HEK293 (cell line): ENCODE results near the gene CLPX.

Experiments used
- CTCF ChIA-PET: fragments of 350-600 bp; formaldehyde crosslinking; extraction: SDS; loops from one replicate; lab custom pipeline; 2021; ENCODE audit warnings: antibody characterized with exemption; lab: Yijun Ruan, JAX
- POLR2A ChIA-PET: fragments of 300-600 bp; formaldehyde crosslinking; extraction: SDS; loops from one replicate; lab custom pipeline; 2020; ENCODE audit warnings: antibody characterized with exemption, inconsistent platforms; lab: Yijun Ruan, JAX
- H3K27ac ChIP-seq: fragments of 200-500 bp; sonication (Bioruptor generic); 2 replicates; pipeline ENCODE4 v1.5.1; 2014; ENCODE audit warnings: low read depth, low read length, control low read depth, inconsistent platforms; ENCODE audit errors: extremely low read depth
- H3K36me3 ChIP-seq, 2 experiments: fragments of 200-500 bp in 1 of 2; sonication (Bioruptor generic) in 1 of 2; 1 replicate in 1 of 2; 2 replicates in 1 of 2; pipeline ENCODE4 v1.5.1; 2014 to 2017; ENCODE audit warnings: inconsistent platforms in 2 of 2, low read length in 2 of 2; ENCODE audit not compliant: control insufficient read depth in 2 of 2, insufficient read depth in 1 of 2
- H3K4me1 ChIP-seq: fragments of 200-500 bp; sonication (Bioruptor generic); 2 replicates; pipeline ENCODE4 v1.5.1; 2014; ENCODE audit warnings: mild to moderate bottlenecking, low read length, inconsistent platforms; ENCODE audit not compliant: control insufficient read depth, insufficient read depth
- H3K4me3 ChIP-seq: 2 replicates; pipeline ENCODE4 v1.5.1; 2011; ENCODE audit warnings: low read depth, mild to moderate bottlenecking, control low read depth, low read length, moderate library complexity
- H3K9me3 ChIP-seq: fragments of 200-500 bp; sonication (Bioruptor generic); 2 replicates; pipeline ENCODE4 v1.5.1; 2014; ENCODE audit warnings: low read depth, low read length, inconsistent platforms; ENCODE audit not compliant: control insufficient read depth, insufficient read depth
- GLI2 ChIP-seq: fragments of 450-650 bp; formaldehyde crosslinking; IDR thresholded peaks from 2 replicates; pipeline ENCODE4; 2017; ENCODE audit warnings: missing biosample characterization, missing genetic modification characterization, low read depth, borderline replicate concordance
- HOXD13 ChIP-seq: sonication (generic); formaldehyde crosslinking; IDR thresholded peaks from 2 replicates; pipeline ENCODE4 v1.8.0; 2022; ENCODE audit warnings: missing genetic modification reagents, borderline replicate concordance
- MYNN ChIP-seq: fragments of 450-650 bp; formaldehyde crosslinking; IDR thresholded peaks from 2 replicates; pipeline ENCODE4 v1.5.1; 2016; ENCODE audit warnings: missing biosample characterization, missing genetic modification characterization, borderline replicate concordance
- PRDM2 ChIP-seq: fragments of 450-650 bp; formaldehyde crosslinking; IDR thresholded peaks from 2 replicates; pipeline ENCODE4 v1.5.1; 2016; ENCODE audit warnings: missing biosample characterization, missing genetic modification characterization, borderline replicate concordance
- REPIN1 ChIP-seq: fragments of 450-650 bp; formaldehyde crosslinking; IDR thresholded peaks from 2 replicates; pipeline ENCODE4 v1.5.1; 2017; ENCODE audit warnings: missing biosample characterization, missing genetic modification characterization, low read depth
- SP2 ChIP-seq: fragments of 450-650 bp; formaldehyde crosslinking; IDR thresholded peaks from 2 replicates; pipeline ENCODE4 v1.5.1; 2016; ENCODE audit warnings: missing biosample characterization, missing genetic modification characterization
- YY2 ChIP-seq: fragments of 450-650 bp; formaldehyde crosslinking; IDR thresholded peaks from 2 replicates; pipeline ENCODE4 v1.5.1; 2016; ENCODE audit warnings: missing biosample characterization, missing genetic modification characterization
- ZBTB1 ChIP-seq: fragments of 450-650 bp; formaldehyde crosslinking; IDR thresholded peaks from 2 replicates; pipeline ENCODE4 v1.5.1; 2016; ENCODE audit warnings: missing biosample characterization, missing genetic modification characterization
- ZBTB7A ChIP-seq: fragments of 450-650 bp; formaldehyde crosslinking; IDR thresholded peaks from 2 replicates; pipeline ENCODE4 v1.5.1; 2016; ENCODE audit warnings: low read depth, missing biosample characterization, missing genetic modification characterization
- ZFP69B ChIP-seq: fragments of 450-650 bp; formaldehyde crosslinking; IDR thresholded peaks from 2 replicates; pipeline ENCODE4 v1.5.1; 2016; ENCODE audit warnings: missing biosample characterization, missing genetic modification characterization
- ZNF184 ChIP-seq: fragments of 450-650 bp; IDR thresholded peaks from 2 replicates; pipeline ENCODE4 v1.5.1; 2018; ENCODE audit warnings: missing biosample characterization, mild to moderate bottlenecking, missing genetic modification characterization
- ZNF2 ChIP-seq: fragments of 450-650 bp; formaldehyde crosslinking; IDR thresholded peaks from 2 replicates; pipeline ENCODE4 v1.5.1; 2016; ENCODE audit warnings: missing biosample characterization, missing genetic modification characterization
- ZNF248 ChIP-seq: fragments of 450-650 bp; formaldehyde crosslinking; IDR thresholded peaks from 2 replicates; pipeline ENCODE4 v1.5.1; 2017; ENCODE audit warnings: missing biosample characterization, missing genetic modification characterization
- ZNF354C ChIP-seq: fragments of 450-650 bp; formaldehyde crosslinking; IDR thresholded peaks from 2 replicates; pipeline ENCODE4 v1.5.1; 2016; ENCODE audit warnings: missing biosample characterization, missing genetic modification characterization, low read depth, borderline replicate concordance
- ZNF449 ChIP-seq: fragments of 450-650 bp; formaldehyde crosslinking; IDR thresholded peaks from 2 replicates; pipeline ENCODE4 v1.5.1; 2017; ENCODE audit warnings: missing biosample characterization, mild to moderate bottlenecking, missing genetic modification characterization, moderate library complexity
- ZNF610 ChIP-seq: fragments of 450-650 bp; formaldehyde crosslinking; IDR thresholded peaks from 2 replicates; pipeline ENCODE4 v1.5.1; 2016; ENCODE audit warnings: missing biosample characterization, missing genetic modification characterization, borderline replicate concordance
- ZNF623 ChIP-seq: fragments of 450-650 bp; formaldehyde crosslinking; IDR thresholded peaks from 2 replicates; pipeline ENCODE4 v1.5.1; 2016; ENCODE audit warnings: missing biosample characterization, missing genetic modification characterization
- ZNF658 ChIP-seq: fragments of 450-650 bp; formaldehyde crosslinking; IDR thresholded peaks from 2 replicates; pipeline ENCODE4; 2016; ENCODE audit warnings: missing biosample characterization, missing genetic modification characterization
- ZNF777 ChIP-seq: fragments of 450-650 bp; formaldehyde crosslinking; IDR thresholded peaks from 2 replicates; pipeline ENCODE4 v1.5.1; 2017; ENCODE audit warnings: missing biosample characterization, missing genetic modification characterization, borderline replicate concordance

CLPX gene

DNA sequence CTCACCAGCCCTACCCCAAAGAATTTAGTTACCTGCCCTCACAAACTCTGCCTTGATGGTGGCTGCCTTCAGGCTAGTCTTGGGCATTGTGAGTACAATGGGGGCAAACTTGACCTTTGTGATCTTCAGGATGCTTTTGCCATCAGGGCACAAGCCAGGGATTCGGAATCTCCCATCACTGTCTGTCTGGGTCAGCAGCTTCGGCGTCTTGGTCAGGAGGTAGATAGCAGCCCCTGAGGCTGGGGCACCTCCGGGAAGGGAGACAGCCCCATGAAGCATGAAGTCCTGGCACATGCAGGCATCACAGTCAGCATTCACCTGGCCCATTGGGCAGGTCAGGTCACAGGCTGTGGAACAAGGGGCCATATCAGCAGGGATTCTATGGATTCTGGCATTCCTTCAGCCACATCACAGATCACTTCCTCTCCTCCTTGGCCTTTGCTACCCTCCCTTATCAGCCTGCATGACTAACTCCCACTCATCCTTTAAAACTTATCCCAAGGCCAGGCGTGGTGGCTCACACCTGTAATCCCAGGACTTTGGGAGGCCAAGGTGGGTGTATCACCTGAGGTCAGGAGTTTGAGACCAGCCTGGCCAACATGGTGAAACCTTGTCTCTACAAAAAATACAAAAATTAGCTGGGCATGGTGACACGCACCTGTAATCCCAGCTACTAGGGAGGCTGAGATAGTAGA lies 19.2 kb upstream of the CLPX start (continued):
- TF ChIP-seq ZNF449 (tag by site-specific recombination): no peak
- no peak for TF ChIP-seq HOXD13 (CRISPR knock-in tag)

GRCh38 chr15:65201918-65202317 lies 16.8 kb upstream of the CLPX start:
- H3K36me3 ChIP-seq: no peaks in the 10 kb centered on the region
- no peak for TF ChIP-seq ZNF184
- TF ChIP-seq ZFP69B (tag by site-specific recombination): no peak
- TF ChIP-seq ZNF248: no peak
- no peak for TF ChIP-seq PRDM2 (tag by site-specific recombination)
- TF ChIP-seq MYNN: no peak
- no peak for TF ChIP-seq ZNF658 (tag by site-specific recombination)
- no peak for TF ChIP-seq ZNF2 (tag by site-specific recombination)
- no peak for TF ChIP-seq ZNF623 (tag by site-specific recombination)
- no peak for TF ChIP-seq ZNF354C (tag by site-specific recombination)
- TF ChIP-seq ZNF610 (tag by site-specific recombination): no peak
- TF ChIP-seq ZNF449 (tag by site-specific recombination): no peak
- no peak for TF ChIP-seq ZNF777 (tag by site-specific recombination)
- TF ChIP-seq REPIN1 (tag by site-specific recombination): no peak
- no peak for TF ChIP-seq ZBTB7A
- no peak for TF ChIP-seq ZBTB1
- TF ChIP-seq GLI2 (tag by site-specific recombination): no peak
- no peak for TF ChIP-seq SP2
- no peak for TF ChIP-seq YY2 (tag by site-specific recombination)
- no peaks in the 10 kb centered on the region for H3K9me3 ChIP-seq
- H3K4me1 ChIP-seq: no peaks in the 10 kb centered on the region
- ChIA-PET CTCF (interaction anchor here (0.8 to 1.0 kb wide), 2 partner anchors 11 to 69 kb away, joined by 3 to 5 read pairs; no protein-coding TSS in a partner anchor), POLR2A (interaction anchor here (0.8 kb wide), 1 partner anchor 17 kb away, joined by 3 read pairs; the partner anchor contains the start of gene CLPX)
- H3K4me3 ChIP-seq: no peak overlapping the region
- H3K27ac ChIP-seq: no peak overlapping the region
